ENCODE data around the gene AUTS2.
A peak's percentile ranks its signal among the peaks of the same experiment; 100 is the strongest.
"Not testable (repeated sequence)": the region's sequence is repeated elsewhere in the genome, so short reads cannot be mapped to it uniquely, and the experiment has no call there.

The AUTS2 gene

GRCh38 chr7:70723339-70723738 lies 1125.1 kb downstream of the AUTS2 start:
- DNase-seq (ENCODE audit: low spot score): no peak

DNA sequence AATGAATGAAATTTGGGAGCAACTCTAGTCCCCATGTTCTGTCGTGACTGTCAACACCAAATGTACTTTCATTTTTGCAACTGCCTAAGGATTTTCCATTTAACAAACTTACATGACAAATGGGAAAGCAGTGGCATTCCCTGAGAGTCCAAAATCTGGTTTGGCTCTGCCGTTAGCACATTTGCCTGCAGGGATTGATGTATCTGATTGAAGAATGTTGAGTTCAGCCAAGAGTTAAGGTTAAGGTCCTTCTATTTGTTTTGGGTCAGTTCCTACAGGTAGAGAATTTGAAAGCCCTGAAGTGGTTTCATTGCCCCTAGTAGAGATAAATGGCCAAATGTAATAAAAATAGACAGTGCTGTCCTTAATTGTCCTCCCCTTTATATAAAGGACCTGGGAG lies 1127.2 kb downstream of the AUTS2 start:
- no peak for DNase-seq (ENCODE audit: low spot score)

- DNase-seq (ENCODE audit: low spot score): no peak
These were observed 1128.0 kb downstream of the AUTS2 start for GRCh38 chr7:70726294-70726693.

DNA sequence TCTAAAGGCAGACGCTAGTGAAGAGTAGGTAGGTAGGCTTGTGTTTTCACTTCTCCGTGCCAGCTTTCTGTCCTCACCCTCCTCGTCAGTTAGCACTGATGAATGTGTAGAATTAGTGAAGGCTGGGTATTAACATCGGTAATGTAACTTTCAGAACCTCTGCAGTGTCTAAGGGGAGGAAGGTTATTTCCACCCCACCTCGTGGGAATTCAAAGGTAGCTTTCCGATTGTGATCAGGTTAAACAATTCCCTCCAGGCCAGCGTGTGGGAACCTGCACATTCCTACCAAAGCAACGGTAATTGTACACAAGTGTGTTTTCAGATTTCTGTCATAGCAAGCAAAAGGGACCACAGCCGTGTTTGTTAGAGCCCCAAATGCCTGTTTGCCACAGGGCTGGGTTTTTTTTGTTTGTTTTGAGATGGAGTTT lies 1128.7 kb downstream of the AUTS2 start:
- no peak for DNase-seq (ENCODE audit: low spot score)

GRCh38 chr7:70727861-70728260 lies 1129.6 kb downstream of the AUTS2 start:
- DNase-seq (ENCODE audit: low spot score): no peak

GRCh38 chr7:70728872-70729552 lies 1130.7 kb downstream of the AUTS2 start:
- DNase-seq (ENCODE audit: low spot score): peak; percentile 70

DNA sequence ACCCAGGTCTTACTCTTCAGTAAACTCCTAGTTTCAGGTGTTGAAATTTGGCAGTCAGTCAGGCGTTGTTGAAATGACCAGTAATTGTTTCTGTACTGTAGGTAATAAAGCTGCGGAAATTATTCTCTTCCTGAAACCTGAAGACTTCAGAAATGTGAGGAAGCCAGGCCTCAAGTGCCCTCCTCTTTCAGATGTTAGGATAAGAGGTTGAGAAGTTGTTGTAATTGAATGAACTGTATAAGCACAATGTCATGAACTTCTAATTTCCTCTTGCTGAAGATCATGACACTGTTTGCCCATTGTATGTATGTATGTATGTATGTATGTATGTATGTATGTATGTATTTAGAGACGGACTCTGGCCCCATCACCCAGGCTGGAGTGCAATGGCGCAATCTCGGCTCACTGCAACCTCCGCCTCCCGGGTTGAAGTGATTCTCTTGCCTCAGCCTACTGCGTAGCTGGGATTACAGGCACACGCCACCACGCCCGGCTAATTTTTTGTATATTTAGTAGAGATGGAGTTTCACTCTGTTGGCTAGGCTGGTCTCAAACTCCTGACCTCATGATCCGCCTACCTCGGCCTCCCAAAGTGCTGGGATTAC lies 1131.4 kb downstream of the AUTS2 start:
- DNase-seq (ENCODE audit: low spot score): not testable (repeated sequence)

- no peak for DNase-seq (ENCODE audit: low spot score)
These were observed 1132.3 kb downstream of the AUTS2 start for GRCh38 chr7:70730451-70731110.

DNA sequence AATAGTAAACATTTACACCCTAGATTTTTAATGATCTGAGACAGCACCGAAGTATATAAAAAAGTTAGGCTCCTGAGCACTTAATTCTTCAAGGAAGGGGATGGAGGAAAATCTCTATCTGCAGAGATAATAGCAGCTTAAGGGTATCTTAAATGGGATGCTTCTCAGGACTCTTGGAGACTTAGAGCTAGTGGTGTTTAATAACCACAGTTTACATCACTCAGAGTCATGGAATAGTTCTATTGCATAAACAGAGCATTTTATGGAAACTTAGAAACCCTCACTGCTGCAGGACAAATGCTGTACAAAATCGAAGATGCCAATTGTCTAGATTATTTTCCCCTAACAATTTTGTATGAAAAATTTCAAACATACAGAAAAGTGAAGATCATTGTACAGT lies 1134.8 kb downstream of the AUTS2 start:
- no peak for DNase-seq (ENCODE audit: low spot score)

DNA sequence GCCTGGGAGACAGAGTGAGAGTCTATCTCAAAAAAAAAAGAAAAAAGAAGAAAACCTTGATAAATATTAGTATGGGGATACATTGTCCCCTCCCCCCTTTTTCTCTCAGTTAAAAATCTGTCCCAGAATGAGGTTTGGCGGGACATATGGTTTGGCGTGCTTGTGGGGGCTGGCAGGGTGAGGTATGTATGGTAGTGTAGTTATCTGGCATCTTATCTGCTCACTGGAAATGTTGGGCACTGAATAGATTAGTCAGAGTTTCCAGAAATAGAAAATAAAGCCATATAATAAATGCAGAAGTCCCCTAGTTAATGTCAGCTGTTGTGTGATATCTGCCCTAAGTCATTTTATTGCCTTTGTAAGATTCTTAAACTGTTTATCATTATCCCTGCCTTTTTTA lies 1136.1 kb downstream of the AUTS2 start:
- no peak for DNase-seq (ENCODE audit: low spot score)

- no peak for DNase-seq (ENCODE audit: low spot score)
These were observed 1137.0 kb downstream of the AUTS2 start for GRCh38 chr7:70735313-70735712.

DNA sequence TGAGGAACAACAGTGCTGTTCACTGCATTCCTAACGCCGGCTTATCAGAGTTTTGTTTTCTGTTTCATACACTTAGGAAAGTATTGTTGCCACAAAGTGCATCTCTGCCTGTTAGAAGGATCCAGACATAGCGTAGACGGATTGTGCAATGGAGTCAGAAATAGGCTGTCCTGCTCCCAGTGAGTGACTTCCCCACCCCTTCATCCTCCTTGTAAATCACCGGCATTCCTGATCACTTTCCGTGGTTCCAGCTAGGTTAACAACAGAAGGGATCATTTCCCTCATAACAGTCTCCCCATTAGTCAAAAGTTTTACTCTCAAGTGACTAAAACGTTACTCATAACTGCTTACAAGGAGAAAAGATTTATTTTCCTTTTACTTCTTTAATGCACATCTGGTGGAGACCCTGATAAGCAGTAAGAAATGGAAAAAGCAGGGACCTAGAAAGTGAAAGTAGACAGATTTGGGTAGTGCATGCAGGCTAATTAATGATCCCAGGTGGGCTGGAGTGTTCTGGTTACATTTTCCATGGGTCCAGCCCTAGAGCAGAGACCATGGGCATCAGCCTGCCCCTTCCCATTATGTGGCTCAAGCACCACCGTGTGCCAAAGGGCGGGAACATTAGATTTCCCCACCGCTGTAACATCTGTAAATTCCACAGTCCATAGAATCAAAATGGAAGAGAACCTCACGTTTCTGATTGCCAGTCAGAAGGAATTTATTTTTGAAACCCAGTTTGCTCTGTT lies 1138.6 kb downstream of the AUTS2 start:
- peak; percentile 27 for DNase-seq (ENCODE audit: low spot score)

GRCh38 chr7:70738151-70738885 lies 1140.0 kb downstream of the AUTS2 start:
- DNase-seq (ENCODE audit: low spot score): peak; percentile 21

GRCh38 chr7:70739646-70740210 lies 1141.5 kb downstream of the AUTS2 start:
- DNase-seq (ENCODE audit: low spot score): no peak

GRCh38 chr7:70741666-70742065 lies 1143.4 kb downstream of the AUTS2 start:
- DNase-seq (ENCODE audit: low spot score): no peak

DNA sequence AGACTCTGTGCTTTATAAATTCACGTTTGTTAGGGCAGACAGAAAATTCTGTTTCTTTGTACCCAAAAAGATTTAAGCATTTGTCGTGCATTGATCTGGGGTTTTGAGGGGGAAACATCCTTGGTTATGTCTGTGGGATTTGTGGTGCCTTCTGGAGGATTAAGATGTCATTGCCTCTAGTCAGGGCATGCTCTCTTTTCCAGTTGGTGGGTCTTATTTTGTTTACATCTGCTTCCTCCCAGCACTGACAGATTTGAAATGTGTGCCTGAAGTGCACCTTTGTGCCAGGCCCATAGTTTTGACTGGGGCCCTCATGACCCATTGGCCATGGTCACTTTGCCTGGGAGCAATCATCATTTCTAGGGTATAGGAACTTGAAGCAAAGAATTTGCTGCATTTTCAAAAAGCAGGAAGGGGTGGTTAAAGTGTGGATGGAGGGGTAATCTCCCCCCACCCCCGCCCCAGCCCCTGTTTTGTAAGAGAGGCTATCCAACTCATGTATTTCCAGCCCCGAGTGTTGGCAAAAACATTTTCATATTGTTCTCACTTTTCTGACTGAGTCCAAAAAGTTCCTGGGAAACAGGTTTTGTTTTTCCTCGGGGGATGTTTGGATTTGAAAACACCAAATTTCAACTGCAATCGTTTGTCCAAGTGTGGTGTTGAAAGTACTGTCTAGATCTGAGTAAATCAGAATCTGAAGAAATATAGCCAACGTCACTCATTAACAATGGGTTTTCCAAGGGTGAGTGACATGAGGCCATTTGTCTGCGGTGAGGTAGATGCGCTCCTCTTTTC lies 1145.5 kb downstream of the AUTS2 start:
- DNase-seq (ENCODE audit: low spot score): no peak

GRCh38 chr7:70744492-70744891 lies 1146.2 kb downstream of the AUTS2 start:
- no peak for DNase-seq (ENCODE audit: low spot score)

- DNase-seq (ENCODE audit: low spot score): no peak
These were observed 1151.6 kb downstream of the AUTS2 start for GRCh38 chr7:70749831-70750230.

GRCh38 chr7:70751895-70752294 lies 1153.6 kb downstream of the AUTS2 start:
- no peak for DNase-seq (ENCODE audit: low spot score)

GRCh38 chr7:70752794-70753241 lies 1154.5 kb downstream of the AUTS2 start:
- DNase-seq (ENCODE audit: low spot score): no peak

GRCh38 chr7:70756789-70757188 lies 1158.5 kb downstream of the AUTS2 start:
- no peak for DNase-seq (ENCODE audit: low spot score)

All from COLO829 (cell line).